Stimulated activated CD4-positive, alpha-beta T cell treated with anti-CD3 and anti-CD28 coated beads, Interleukin-1b, Interleukin-23, amount 100 ng/mL, for 1 hour (primary cell): ENCODE data around the gene CHST14.

Experiments
- DNase-seq, 2 donors: peaks; one replicate each; pipeline ENCODE4 v3.0.0-alpha.2; 2020; ENCODE audit warnings: low read depth in 2 of 2

CHST14 gene

GRCh38 chr15:40489274-40490175 is 18.7 kb downstream of the CHST14 start:
- no peak for DNase-seq

- peak in 1 of 2 donors; percentile 22 for DNase-seq
Measured at GRCh38 chr15:40493089-40493840, 22.5 kb downstream of the CHST14 start.

- no peak for DNase-seq
Measured at GRCh38 chr15:40495516-40495915, 24.7 kb downstream of the CHST14 start.

- no peak for DNase-seq
Measured at GRCh38 chr15:40498418-40498817, 27.6 kb downstream of the CHST14 start.

GRCh38 chr15:40498891-40499290 is 28.1 kb downstream of the CHST14 start:
- no peak for DNase-seq

GRCh38 chr15:40499931-40500330 is 29.1 kb downstream of the CHST14 start:
- no peak for DNase-seq

- DNase-seq = no peak
Measured at GRCh38 chr15:40500568-40501330, 30.0 kb downstream of the CHST14 start.

GRCh38 chr15:40501487-40501886 is 30.7 kb downstream of the CHST14 start:
- DNase-seq = no peak

- DNase-seq = peak; percentile 7 to 29
Measured at GRCh38 chr15:40506964-40507571, 36.3 kb downstream of the CHST14 start.

GRCh38 chr15:40508216-40508615 is 37.4 kb downstream of the CHST14 start:
- no peak for DNase-seq

- no peak for DNase-seq
Measured at GRCh38 chr15:40510201-40510600, 39.4 kb downstream of the CHST14 start.

- DNase-seq = no peak
Measured at GRCh38 chr15:40511093-40511471, 40.3 kb downstream of the CHST14 start.

GRCh38 chr15:40511472-40512133 is 40.8 kb downstream of the CHST14 start:
- DNase-seq = no peak

GRCh38 chr15:40512440-40512839 is 41.7 kb downstream of the CHST14 start:
- no peak for DNase-seq

- DNase-seq = no peak
Measured at GRCh38 chr15:40513609-40514008, 42.8 kb downstream of the CHST14 start.

- no peak for DNase-seq
Measured at GRCh38 chr15:40516322-40516721, 45.5 kb downstream of the CHST14 start.
